ENCODE measurements around the gene S1PR3.

S1PR3 gene

GRCh38 chr9:89038382-89039103 lies 47.3 kb downstream of the S1PR3 start:
- no peak for DNase-seq (ENCODE audit: low spot score)

GRCh38 chr9:89039104-89039465 lies 47.8 kb downstream of the S1PR3 start:
- DNase-seq (ENCODE audit: low spot score): no peak

- no peak for DNase-seq (ENCODE audit: low spot score)
Measured at GRCh38 chr9:89039664-89040063, 48.4 kb downstream of the S1PR3 start.

GRCh38 chr9:89042984-89043383 lies 51.7 kb downstream of the S1PR3 start:
- DNase-seq (ENCODE audit: low spot score): no peak

- no peak for DNase-seq (ENCODE audit: low spot score)
Measured at GRCh38 chr9:89044104-89044503, 52.8 kb downstream of the S1PR3 start.

GRCh38 chr9:89044881-89045280 lies 53.6 kb downstream of the S1PR3 start:
- no peak for DNase-seq (ENCODE audit: low spot score)

GRCh38 chr9:89046832-89047231 lies 55.6 kb downstream of the S1PR3 start:
- no peak for DNase-seq (ENCODE audit: low spot score)

- DNase-seq (ENCODE audit: low spot score): no peak
Measured at GRCh38 chr9:89047667-89048066, 56.4 kb downstream of the S1PR3 start.

GRCh38 chr9:89048616-89049015 lies 57.3 kb downstream of the S1PR3 start:
- DNase-seq (ENCODE audit: low spot score): no peak

- no peak for DNase-seq (ENCODE audit: low spot score)
Measured at GRCh38 chr9:89049646-89050045, 58.4 kb downstream of the S1PR3 start.

GRCh38 chr9:89051421-89052025 lies 60.3 kb downstream of the S1PR3 start:
- DNase-seq (ENCODE audit: low spot score): no peak

- no peak for DNase-seq (ENCODE audit: low spot score)
Measured at GRCh38 chr9:89052470-89053097, 61.3 kb downstream of the S1PR3 start.

GRCh38 chr9:89053301-89053700 lies 62.0 kb downstream of the S1PR3 start:
- no peak for DNase-seq (ENCODE audit: low spot score)

Measured in CD4-positive, alpha-beta T cell treated with Interleukin-15 for 4 hours (primary cell).